NAMALWA (cell line): ENCODE results near the gene PRR4.

Source experiments
- DNase-seq: peaks from one replicate; pipeline ENCODE4 v3.0.0-alpha.2; 2015; ENCODE audit warnings: low spot score

The PRR4 gene

GRCh38 chr12:10801741-10802140, 47.5 kb downstream of the PRR4 start:
- no peak for DNase-seq
